Muscle of arm (tissue), 12 donors: Measurements from ENCODE around the gene CLNK. TPM values are rescaled to one million over a fixed set of nuclear protein-coding genes. Genes with fewer than 3 reads are reported as not detected.

Source experiments
- DNase-seq: peaks from one replicate; pipeline ENCODE4 v3.0.0-alpha.2; 2013
- polyA plus RNA-seq, 12 donors: library from polyadenylated mRNA; unstranded; fragments of 120-200 nt; gene quantifications; one replicate each; pipeline ENCODE4 v1.2.1, GENCODE V29; 2013; ENCODE audit not compliant: insufficient read length in 12 of 12

CLNK gene
- polyA plus RNA-seq, 12 donors: 0.07 to 0.90 (median 0.24) TPM; not detected in 2

- no peak for DNase-seq
Measured at GRCh38 chr4:10612476-10612875, 72.1 kb downstream of the CLNK start.

- DNase-seq: no peak
Measured at GRCh38 chr4:10611673-10612072, 72.9 kb downstream of the CLNK start.

DNA sequence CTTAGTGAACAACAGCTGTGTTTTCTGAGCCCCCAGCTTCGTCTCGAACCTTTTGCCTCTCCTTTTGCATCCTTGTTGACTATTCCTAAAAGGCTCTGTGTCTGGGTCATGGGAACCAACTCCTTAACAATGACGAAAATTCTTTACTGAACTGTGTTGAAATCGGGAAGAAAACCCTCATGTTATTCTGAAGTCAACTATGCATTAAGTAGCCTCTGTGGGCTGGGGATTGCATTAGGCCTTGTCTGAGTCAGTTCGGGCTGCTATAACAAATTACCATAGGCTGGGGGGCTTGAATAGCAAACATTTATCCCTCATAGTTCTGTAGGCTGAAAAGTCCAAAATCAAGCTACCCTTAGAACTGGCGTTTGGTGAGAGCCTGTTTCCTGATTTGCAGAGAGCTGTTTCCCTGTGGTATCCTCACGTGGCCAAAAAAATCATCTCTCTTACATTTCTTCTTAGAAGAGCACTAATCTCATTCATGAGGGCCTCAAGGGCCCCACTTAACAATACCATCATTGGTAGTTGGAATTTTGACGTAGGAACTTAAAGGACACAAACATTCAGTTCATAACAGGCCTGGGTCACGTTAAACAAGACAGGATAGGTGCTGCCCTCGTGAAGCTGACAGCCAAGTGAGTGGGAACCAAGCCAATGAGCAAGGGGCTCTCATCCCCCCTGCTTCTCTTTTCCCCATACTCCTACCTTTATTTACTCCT is 75.9 kb downstream of the CLNK start:
- DNase-seq: no peak

DNA sequence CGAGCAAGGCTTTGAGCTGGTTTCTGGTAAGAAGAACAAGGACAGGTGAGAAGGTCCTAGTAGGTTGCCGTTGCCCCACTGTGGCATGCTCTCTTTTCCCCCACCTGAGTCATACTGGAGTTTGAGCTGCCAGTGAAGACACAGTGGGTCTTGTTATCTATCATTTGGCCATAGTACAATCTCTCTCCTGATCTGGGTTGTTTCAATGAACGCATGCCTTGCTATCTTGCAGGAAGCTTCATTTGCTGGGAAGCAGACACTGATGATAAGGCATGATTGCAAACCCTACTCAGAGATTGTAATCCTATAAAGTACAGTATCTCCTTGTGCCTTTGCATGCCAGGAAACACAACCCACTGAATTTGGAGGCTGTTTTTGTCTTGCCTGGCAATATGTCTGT is 77.4 kb downstream of the CLNK start:
- DNase-seq: no peak

DNA sequence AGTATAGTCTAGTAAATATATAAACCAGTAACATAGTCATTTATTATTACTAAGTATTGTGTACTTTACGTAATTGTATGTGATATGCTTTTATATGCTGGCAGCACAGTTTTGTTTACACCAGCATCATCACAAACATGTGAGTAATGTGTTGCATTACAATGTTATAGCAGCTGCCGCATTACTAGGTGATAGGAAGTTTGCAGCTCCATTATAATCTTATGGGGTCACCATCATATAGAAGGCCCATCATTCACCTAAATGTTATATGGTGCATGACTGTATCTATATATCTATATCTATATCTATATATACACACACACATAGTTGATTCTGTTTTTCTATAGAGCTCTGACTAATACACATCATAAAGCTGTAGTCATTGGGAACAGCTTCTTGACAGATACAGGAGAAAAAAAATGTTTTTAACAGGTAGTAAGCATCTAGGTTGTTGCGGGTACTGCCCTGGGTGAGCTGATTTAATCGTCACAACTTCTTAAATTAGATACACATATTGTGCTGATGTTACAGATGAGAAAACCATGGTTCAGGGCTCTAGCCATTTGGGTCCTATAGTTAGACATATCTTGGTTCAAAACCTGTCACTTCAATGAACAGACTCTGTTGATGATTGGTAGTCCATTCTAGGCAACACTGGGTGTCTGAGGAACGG is 77.9 kb downstream of the CLNK start:
- no peak for DNase-seq

DNA sequence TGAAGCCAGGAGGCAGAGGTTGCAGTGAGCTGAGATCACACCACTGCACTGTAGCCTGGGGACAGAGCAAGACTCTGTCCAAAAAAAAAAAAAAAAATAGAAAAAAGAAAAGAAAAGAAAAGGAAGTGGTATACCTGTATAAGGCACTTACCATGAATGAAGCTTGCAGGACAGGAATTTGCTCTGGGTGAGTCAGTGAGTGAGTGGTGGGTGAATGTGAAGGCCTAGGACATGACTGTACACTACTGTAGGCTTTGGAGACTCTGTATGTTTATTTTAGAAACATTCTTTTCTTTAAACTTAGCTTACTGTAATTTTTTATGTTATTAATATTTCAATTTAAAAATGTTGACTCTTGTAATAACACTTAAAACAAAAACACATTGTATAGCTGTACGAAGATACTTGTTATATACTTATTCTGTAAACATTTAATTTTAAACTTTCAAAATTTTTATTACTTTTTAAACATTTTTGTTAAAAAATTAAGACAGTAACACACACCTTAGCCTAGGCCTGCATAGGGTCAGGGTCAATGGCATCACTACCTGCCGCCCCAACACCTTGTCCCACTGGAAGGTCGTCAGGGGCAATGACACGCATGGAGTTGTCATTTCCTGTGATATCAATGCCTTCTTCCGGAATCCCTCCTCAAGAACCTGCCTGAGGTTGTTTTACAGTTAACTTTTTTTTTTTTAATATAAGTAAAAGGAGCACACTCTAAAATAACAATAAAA is 78.7 kb downstream of the CLNK start:
- DNase-seq: no peak

- DNase-seq: no peak
Measured at GRCh38 chr4:10605031-10605430, 79.5 kb downstream of the CLNK start.

DNA sequence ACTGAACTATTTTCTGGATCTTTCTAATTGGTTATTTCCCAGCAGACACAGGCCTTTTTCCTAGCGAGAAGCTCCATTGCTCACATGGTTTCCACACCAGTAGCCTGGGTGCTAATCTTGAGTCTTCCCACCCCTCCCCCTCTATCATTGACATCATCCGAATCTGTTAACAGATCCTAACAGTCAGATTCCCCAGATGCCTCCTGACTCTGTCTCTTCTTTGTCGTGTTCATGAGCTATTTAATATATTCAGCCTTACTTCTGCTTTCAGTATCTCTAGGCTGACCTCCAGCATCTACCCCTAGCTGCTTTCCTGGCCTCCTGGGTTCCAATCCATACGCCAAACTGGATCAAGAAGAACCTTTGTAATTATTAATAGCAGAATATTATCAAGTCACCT is 85.0 kb downstream of the CLNK start:
- no peak for DNase-seq

GRCh38 chr4:10598829-10599228 is 85.7 kb downstream of the CLNK start:
- no peak for DNase-seq

DNA sequence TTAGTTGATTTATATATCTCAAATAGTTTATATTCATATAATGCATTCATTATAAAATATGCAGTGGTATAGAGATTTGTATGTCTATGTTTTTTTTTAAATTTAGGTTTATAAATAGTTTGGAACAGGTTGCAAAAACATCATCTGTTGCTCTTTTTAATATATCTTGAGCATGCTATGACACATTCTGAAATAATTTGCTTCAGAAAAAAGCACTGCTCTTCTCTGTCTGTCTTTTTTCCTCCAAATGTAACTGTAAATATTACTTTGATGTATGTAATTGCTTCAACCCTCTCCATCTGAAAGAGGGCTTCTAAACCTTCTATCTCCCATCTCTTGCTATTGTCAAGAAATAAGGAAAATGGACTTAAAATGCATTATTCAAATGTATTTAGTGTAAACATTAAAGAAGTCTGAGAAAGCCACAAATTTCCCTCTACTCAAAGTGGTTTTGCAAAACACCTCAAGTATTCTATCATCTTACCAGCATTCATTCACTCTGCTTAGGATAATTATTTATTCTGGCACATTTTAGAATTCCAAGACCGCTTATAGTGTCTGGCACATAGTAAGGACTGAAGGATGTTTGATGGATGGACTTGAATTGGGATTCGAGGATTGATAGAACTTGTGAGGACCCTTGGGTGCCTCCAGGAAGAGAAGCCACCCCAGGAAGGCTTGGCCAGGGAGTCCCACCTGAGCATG is 87.8 kb downstream of the CLNK start:
- DNase-seq: no peak

DNA sequence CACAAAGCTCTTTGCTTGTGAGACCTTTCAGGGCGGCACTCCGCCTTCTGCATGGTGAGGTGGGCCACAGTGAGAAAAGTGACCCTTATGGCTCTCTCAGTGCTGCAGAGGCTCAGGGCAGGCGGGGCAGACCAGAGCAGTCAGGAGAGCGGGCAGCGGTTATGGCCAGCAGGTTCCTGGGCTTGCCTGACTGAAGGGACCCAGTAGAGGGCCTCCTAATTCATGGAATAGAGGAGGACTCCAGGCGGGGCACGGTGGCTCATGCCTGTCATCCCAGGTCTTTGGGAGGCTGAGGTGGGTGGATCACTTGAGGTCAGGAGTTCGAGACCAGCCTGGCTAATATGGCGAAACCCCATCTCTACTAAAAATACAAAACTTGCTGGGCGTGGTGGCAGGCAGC is 91.4 kb downstream of the CLNK start:
- no peak for DNase-seq

DNA sequence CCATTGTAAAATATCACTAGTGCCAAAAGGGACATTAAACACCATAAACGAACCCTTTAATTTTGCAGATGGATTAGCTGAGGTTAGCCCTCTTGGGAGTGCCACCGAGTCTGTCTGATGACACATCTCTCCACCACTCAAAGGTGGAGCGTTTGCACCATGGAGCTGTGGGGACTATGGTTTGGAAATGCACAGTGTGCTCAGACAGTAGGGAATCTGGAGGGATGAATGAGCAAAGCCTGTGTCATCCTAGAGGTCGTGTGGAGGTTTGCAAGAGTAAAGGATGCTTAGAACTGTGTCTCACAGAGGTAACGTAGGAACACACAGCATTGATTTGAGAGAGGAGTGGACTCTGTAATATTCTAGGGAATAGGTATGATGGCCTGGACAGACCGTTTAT is 93.7 kb downstream of the CLNK start:
- DNase-seq: no peak

- DNase-seq: no peak
Measured at GRCh38 chr4:10589799-10590198, 94.8 kb downstream of the CLNK start.

DNA sequence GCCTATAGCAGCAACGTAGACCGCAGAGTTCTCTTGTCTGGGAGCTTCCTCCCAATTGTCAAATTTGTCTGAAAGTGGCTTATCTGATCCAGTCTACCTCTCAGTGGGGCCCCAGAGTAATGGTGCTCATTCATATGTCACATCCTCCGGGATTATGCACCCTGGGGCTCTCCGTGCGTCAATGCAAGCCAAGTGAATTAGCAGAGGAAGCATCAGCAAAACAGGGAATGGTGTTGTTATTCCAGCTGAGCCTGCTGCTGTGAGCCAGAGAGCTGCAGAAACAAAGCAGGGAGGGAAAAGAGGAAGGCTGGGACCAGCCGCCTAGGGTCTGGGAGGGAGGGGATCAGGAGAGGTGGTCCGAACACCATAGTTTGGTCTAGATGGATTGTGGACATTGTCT is 95.2 kb downstream of the CLNK start:
- no peak for DNase-seq

DNA sequence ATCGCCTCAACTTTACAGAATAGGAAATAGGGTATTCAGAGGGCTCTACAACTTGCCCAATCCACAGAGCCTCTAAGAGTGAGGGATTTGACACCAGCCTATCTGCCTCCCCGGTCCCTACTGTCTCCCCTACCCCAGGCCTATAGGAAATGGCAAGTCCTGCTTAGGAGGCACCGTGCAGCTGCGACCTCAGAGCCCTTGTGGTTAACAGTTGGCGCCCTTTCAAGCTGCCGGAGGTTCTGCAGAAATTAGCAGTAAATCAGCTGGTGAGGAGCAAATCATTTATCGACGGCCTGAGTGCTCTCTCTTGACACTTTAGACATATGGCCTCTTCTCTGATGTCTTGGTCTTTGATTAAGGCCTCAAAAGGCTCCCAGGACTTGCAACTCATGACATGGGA is 96.9 kb downstream of the CLNK start:
- DNase-seq: no peak

GRCh38 chr4:10587296-10587695 is 97.3 kb downstream of the CLNK start:
- DNase-seq: no peak

DNA sequence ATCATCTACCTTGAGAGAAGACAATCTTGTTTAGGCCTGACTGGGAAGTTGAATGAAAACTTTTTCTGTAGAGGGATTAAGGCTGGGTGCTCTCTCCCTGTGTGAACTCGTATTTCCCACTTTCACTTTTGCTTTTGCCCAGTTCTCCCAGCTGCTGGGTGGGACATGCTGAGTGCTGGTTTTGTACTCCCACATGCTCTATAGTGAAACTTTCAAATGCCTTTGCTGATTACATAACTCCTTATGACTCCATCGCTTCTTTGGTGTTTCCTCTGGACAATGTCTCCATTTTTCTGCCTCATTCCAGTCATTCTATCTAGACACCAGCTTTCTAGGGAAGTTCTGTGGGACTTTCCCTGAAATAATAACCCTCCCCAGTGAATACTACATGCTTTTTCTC is 100.5 kb downstream of the CLNK start:
- peak; percentile 32 for DNase-seq

- no peak for DNase-seq
Measured at GRCh38 chr4:10582951-10583350, 101.6 kb downstream of the CLNK start.

- peak; percentile 43 for DNase-seq
Measured at GRCh38 chr4:10582059-10582686, 102.4 kb downstream of the CLNK start.

- no peak for DNase-seq
Measured at GRCh38 chr4:10581022-10581421, 103.5 kb downstream of the CLNK start.

DNA sequence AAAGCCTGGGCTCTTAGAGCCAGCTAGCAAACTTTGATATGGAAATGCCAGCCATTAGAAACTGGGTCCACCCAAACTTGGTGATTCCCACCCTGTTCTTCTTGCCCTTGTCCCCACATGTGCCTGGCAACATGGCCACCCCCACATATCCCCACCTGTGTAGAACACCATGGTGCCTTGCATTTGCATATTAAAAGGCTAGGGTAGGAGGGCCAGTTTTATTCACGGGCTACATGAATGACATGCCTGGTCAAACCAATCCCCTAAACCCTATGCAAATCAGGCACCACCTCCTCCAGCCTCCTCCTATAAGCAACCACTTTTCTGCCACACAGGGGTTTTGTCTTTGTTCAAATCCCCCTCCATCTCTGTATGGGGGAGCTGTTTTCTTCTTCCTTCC is 104.9 kb downstream of the CLNK start:
- no peak for DNase-seq
